Activated naive CD8-positive, alpha-beta T cell treated with anti-CD3 and anti-CD28 coated beads for 36 hours (primary cell): ENCODE measurements around the gene PDCL2. TPM values are rescaled to one million over a fixed set of nuclear protein-coding genes. Genes with fewer than 3 reads are reported as not detected.
A peak's percentile ranks its signal among the peaks of the same experiment; 100 is the strongest.

ENCODE experiments used
- DNase-seq: peaks from one replicate; pipeline ENCODE4 v3.0.0; 2021
- H3K27ac Mint-ChIP-seq: one replicate; pipeline ENCODE4 v1.8.0; 2022; ENCODE audit warnings: mild to moderate bottlenecking, moderate library complexity, mixed read lengths
- H3K27me3 Mint-ChIP-seq: one replicate; pipeline ENCODE4 v1.8.0; 2022; ENCODE audit warnings: mild to moderate bottlenecking, mixed read lengths
- H3K36me3 Mint-ChIP-seq: one replicate; pipeline ENCODE4 v1.8.0; 2021; ENCODE audit warnings: mild to moderate bottlenecking, mixed read lengths
- H3K4me1 Mint-ChIP-seq: one replicate; pipeline ENCODE4 v1.8.0; 2021; ENCODE audit warnings: mixed read lengths
- H3K4me3 Mint-ChIP-seq: one replicate; pipeline ENCODE4 v1.8.0; 2022; ENCODE audit warnings: mild to moderate bottlenecking, moderate library complexity, mixed read lengths
- H3K9me3 Mint-ChIP-seq: one replicate; pipeline ENCODE4 v1.8.0; 2022; ENCODE audit warnings: mixed read lengths
- total RNA-seq, 2 experiments: library from RNA; stranded (reverse); gene quantifications; one replicate each; pipeline ENCODE4 v1.2.3, GENCODE V29; 2021

PDCL2 gene
- total RNA-seq, 2 experiments from 2014 or later: not detected

- H3K9me3 Mint-ChIP-seq: peaks cover 23% of the 10 kb centered on the region
- peaks cover 60% of the 10 kb centered on the region for H3K36me3 Mint-ChIP-seq
- no peaks in the 10 kb centered on the region for H3K27me3 Mint-ChIP-seq
- H3K4me1 Mint-ChIP-seq: peaks cover 16% of the 10 kb centered on the region
- no peak overlapping the region for H3K4me3 Mint-ChIP-seq
- DNase-seq: no peak
- no peak overlapping the region for H3K27ac Mint-ChIP-seq
These were observed 57.7 kb downstream of the PDCL2 start for GRCh38 chr4:55534306-55534705.

- DNase-seq: no peak
- Mint-ChIP-seq H3K4me3 (no peak overlapping the region), H3K27me3 (no peaks in the 10 kb centered on the region), H3K4me1 (peaks cover 2% of the 10 kb centered on the region), H3K9me3 (peaks cover 25% of the 10 kb centered on the region), H3K36me3 (peaks cover 61% of the 10 kb centered on the region), H3K27ac (no peak overlapping the region)
These were observed 61.4 kb downstream of the PDCL2 start for GRCh38 chr4:55530691-55531090.

- DNase-seq: no peak
- Mint-ChIP-seq H3K27me3 (no peaks in the 10 kb centered on the region), H3K4me3 (no peak overlapping the region), H3K36me3 (peaks cover 61% of the 10 kb centered on the region), H3K27ac (no peak overlapping the region), H3K9me3 (peaks cover 25% of the 10 kb centered on the region), H3K4me1 (peaks cover 2% of the 10 kb centered on the region)
These were observed 61.9 kb downstream of the PDCL2 start for GRCh38 chr4:55530167-55530566.

GRCh38 chr4:55528491-55528890 lies 63.6 kb downstream of the PDCL2 start:
- peaks cover 18% of the 10 kb centered on the region for H3K9me3 Mint-ChIP-seq
- no peak overlapping the region for H3K27ac Mint-ChIP-seq
- H3K4me3 Mint-ChIP-seq: no peak overlapping the region
- peaks cover 8% of the 10 kb centered on the region for H3K4me1 Mint-ChIP-seq
- DNase-seq: no peak
- H3K36me3 Mint-ChIP-seq: peaks cover 46% of the 10 kb centered on the region
- no peaks in the 10 kb centered on the region for H3K27me3 Mint-ChIP-seq

GRCh38 chr4:55524844-55525571 lies 67.0 kb downstream of the PDCL2 start:
- no peak for DNase-seq
- H3K9me3 Mint-ChIP-seq: peaks cover 5% of the 10 kb centered on the region
- peaks cover 22% of the 10 kb centered on the region for H3K36me3 Mint-ChIP-seq
- H3K4me3 Mint-ChIP-seq: no peak overlapping the region
- peaks cover 8% of the 10 kb centered on the region for H3K4me1 Mint-ChIP-seq
- H3K27ac Mint-ChIP-seq: peak overlapping the region; percentile 54
- H3K27me3 Mint-ChIP-seq: no peaks in the 10 kb centered on the region

GRCh38 chr4:55518442-55518841 lies 73.6 kb downstream of the PDCL2 start:
- peaks cover 7% of the 10 kb centered on the region for H3K9me3 Mint-ChIP-seq

GRCh38 chr4:55517526-55518229 lies 74.4 kb downstream of the PDCL2 start:
- Mint-ChIP-seq H3K27me3 (no peaks in the 10 kb centered on the region), H3K4me1 (peaks cover 2% of the 10 kb centered on the region), H3K27ac (no peak overlapping the region), H3K9me3 (peaks cover 7% of the 10 kb centered on the region), H3K4me3 (no peak overlapping the region), H3K36me3 (peaks cover 14% of the 10 kb centered on the region)
- DNase-seq: no peak

More at GRCh38 chr4:55518442-55518841, 73.6 kb downstream of the PDCL2 start:
- Mint-ChIP-seq H3K36me3 (peaks cover 16% of the 10 kb centered on the region), H3K27me3 (no peaks in the 10 kb centered on the region), H3K4me1 (peaks cover 2% of the 10 kb centered on the region), H3K27ac (no peak overlapping the region), H3K4me3 (no peak overlapping the region)
- no peak for DNase-seq

GRCh38 chr4:55512922-55513571 lies 79.0 kb downstream of the PDCL2 start:
- DNase-seq: no peak
- no peak overlapping the region for H3K27ac Mint-ChIP-seq

GRCh38 chr4:55512077-55512476 lies 80.0 kb downstream of the PDCL2 start:
- no peaks in the 10 kb centered on the region for H3K27me3 Mint-ChIP-seq
- no peak overlapping the region for H3K27ac Mint-ChIP-seq
- no peak for DNase-seq
- peaks cover 15% of the 10 kb centered on the region for H3K36me3 Mint-ChIP-seq
- no peak overlapping the region for H3K4me3 Mint-ChIP-seq
- H3K4me1 Mint-ChIP-seq: peaks cover 12% of the 10 kb centered on the region
- no peaks in the 10 kb centered on the region for H3K9me3 Mint-ChIP-seq

More at GRCh38 chr4:55512922-55513571, 79.0 kb downstream of the PDCL2 start:
- Mint-ChIP-seq H3K4me3 (no peak overlapping the region), H3K9me3 (peaks cover 1% of the 10 kb centered on the region), H3K4me1 (peaks cover 12% of the 10 kb centered on the region), H3K27me3 (no peaks in the 10 kb centered on the region), H3K36me3 (peaks cover 14% of the 10 kb centered on the region)

GRCh38 chr4:55510685-55511084 lies 81.4 kb downstream of the PDCL2 start:
- Mint-ChIP-seq H3K27ac (no peak overlapping the region), H3K27me3 (no peaks in the 10 kb centered on the region), H3K9me3 (no peaks in the 10 kb centered on the region)

GRCh38 chr4:55509266-55509665 lies 82.8 kb downstream of the PDCL2 start:
- Mint-ChIP-seq H3K4me1 (peaks cover 10% of the 10 kb centered on the region), H3K36me3 (peaks cover 15% of the 10 kb centered on the region), H3K27me3 (no peaks in the 10 kb centered on the region), H3K9me3 (no peaks in the 10 kb centered on the region), H3K4me3 (no peak overlapping the region), H3K27ac (no peak overlapping the region)
- DNase-seq: no peak

More at GRCh38 chr4:55510685-55511084, 81.4 kb downstream of the PDCL2 start:
- peaks cover 10% of the 10 kb centered on the region for H3K4me1 Mint-ChIP-seq
- DNase-seq: no peak
- H3K36me3 Mint-ChIP-seq: peaks cover 15% of the 10 kb centered on the region
- H3K4me3 Mint-ChIP-seq: no peak overlapping the region

- no peaks in the 10 kb centered on the region for H3K9me3 Mint-ChIP-seq
- peaks cover 15% of the 10 kb centered on the region for H3K4me1 Mint-ChIP-seq
- H3K27ac Mint-ChIP-seq: no peak overlapping the region
- no peaks in the 10 kb centered on the region for H3K27me3 Mint-ChIP-seq
- DNase-seq: no peak
- H3K4me3 Mint-ChIP-seq: no peak overlapping the region
- peaks cover 20% of the 10 kb centered on the region for H3K36me3 Mint-ChIP-seq
These were observed 84.4 kb downstream of the PDCL2 start for GRCh38 chr4:55507612-55508011.
